HepG2 (cell line): ENCODE data around the gene CREBBP. TPM values are rescaled to one million over a fixed set of nuclear protein-coding genes. Genes with fewer than 3 reads are reported as not detected.

Experiments
- EEA1 ChIP-seq: sonication (generic); formaldehyde crosslinking; IDR thresholded peaks from 2 replicates; pipeline ENCODE4 v1.5.1; 2020; ENCODE audit warnings: mild to moderate bottlenecking, missing genetic modification reagents, borderline replicate concordance
- ETV6 ChIP-seq: sonication (generic); formaldehyde crosslinking; conservative IDR thresholded peaks from 2 replicates; pipeline ENCODE4 v1.4.0; 2020; ENCODE audit warnings: missing genetic modification reagents
- GABPB1 ChIP-seq: IDR thresholded peaks from 2 replicates; pipeline ENCODE4 v1.6.1; 2016; ENCODE audit warnings: mild to moderate bottlenecking, missing genetic modification reagents, moderate library complexity, missing compliant biosample characterization
- JARID2 ChIP-seq: sonication (generic); formaldehyde crosslinking; IDR thresholded peaks from 2 replicates; pipeline ENCODE4 v1.8.1; 2023; ENCODE audit warnings: missing genetic modification reagents, inconsistent platforms; ENCODE audit not compliant: insufficient replicate concordance
- KDM2A ChIP-seq: sonication (generic); formaldehyde crosslinking; IDR thresholded peaks from 2 replicates; pipeline ENCODE4 v1.4.0; 2020; ENCODE audit warnings: low read depth, missing genetic modification reagents, borderline replicate concordance
- LCORL ChIP-seq, 2 experiments: fragments of 450-650 bp in 1 of 2; sonication (generic) in 1 of 2; formaldehyde crosslinking in 1 of 2; IDR thresholded peaks; 2 replicates each; pipeline versions ENCODE4 v1.5.0 to v1.6.1; 2017 to 2020; ENCODE audit warnings: antibody characterized with exemption in 1 of 2, missing genetic modification reagents in 1 of 2
- NFE2L2 ChIP-seq: fragments of 150-350 bp; IDR thresholded peaks from 2 replicates; pipeline ENCODE4 v1.6.1; 2014; ENCODE audit warnings: low read length
- NFRKB ChIP-seq: fragments of 450-650 bp; IDR thresholded peaks from 2 replicates; pipeline ENCODE4 v1.6.1; 2017
- POLR2A ChIP-seq, 2 experiments: IDR thresholded peaks; 2 replicates each; pipeline ENCODE4 v1.6.1; 2011; ENCODE audit warnings: low read depth in 2 of 2, low read length in 2 of 2, mild to moderate bottlenecking in 1 of 2, moderate library complexity in 1 of 2; ENCODE audit not compliant: insufficient read depth in 1 of 2
- RNF219 ChIP-seq: sonication (generic); formaldehyde crosslinking; IDR thresholded peaks from 2 replicates; pipeline ENCODE4 v1.5.0; 2020; ENCODE audit warnings: mild to moderate bottlenecking, missing genetic modification reagents
- SAP130 ChIP-seq: IDR thresholded peaks from 2 replicates; pipeline ENCODE4 v1.6.1; 2016; ENCODE audit warnings: low read depth
- SP5 ChIP-seq: IDR thresholded peaks from 2 replicates; pipeline ENCODE4 v1.6.1; 2016; ENCODE audit warnings: low read depth, borderline replicate concordance
- THAP11 ChIP-seq: IDR thresholded peaks from 2 replicates; pipeline ENCODE4 v1.6.1; 2016; ENCODE audit warnings: missing biosample characterization, missing genetic modification reagents
- TSC22D2 ChIP-seq: sonication (generic); formaldehyde crosslinking; IDR thresholded peaks from 2 replicates; pipeline ENCODE4 v1.5.1; 2020; ENCODE audit warnings: missing genetic modification reagents, mild to moderate bottlenecking, borderline replicate concordance
- ZFP41 ChIP-seq: sonication (generic); formaldehyde crosslinking; IDR thresholded peaks from 2 replicates; pipeline ENCODE4 v1.4.0; 2020; ENCODE audit warnings: mild to moderate bottlenecking, missing genetic modification reagents, borderline replicate concordance
- ZNF431 ChIP-seq: sonication (generic); formaldehyde crosslinking; IDR thresholded peaks from 2 replicates; pipeline ENCODE4 v1.9.0; 2022; ENCODE audit warnings: missing genetic modification reagents, low read depth, mild to moderate bottlenecking, borderline replicate concordance
- ZNF710 ChIP-seq: sonication (generic); formaldehyde crosslinking; IDR thresholded peaks from 2 replicates; pipeline ENCODE4 v1.5.0; 2020; ENCODE audit warnings: mild to moderate bottlenecking, missing genetic modification reagents, borderline replicate concordance
- ZNF746 ChIP-seq: sonication (generic); formaldehyde crosslinking; IDR thresholded peaks from 2 replicates; pipeline ENCODE4 v1.8.0; 2022; ENCODE audit warnings: mild to moderate bottlenecking, missing genetic modification reagents
- ZNF75D ChIP-seq: sonication (generic); formaldehyde crosslinking; IDR thresholded peaks from 2 replicates; pipeline ENCODE4 v1.8.1; 2023; ENCODE audit warnings: missing genetic modification reagents, mild to moderate bottlenecking, borderline replicate concordance
- ZSCAN9 ChIP-seq: IDR thresholded peaks from 2 replicates; pipeline ENCODE4 v1.6.1; 2016; ENCODE audit warnings: borderline replicate concordance
- polyA plus RNA-seq, 8 experiments: library from polyadenylated mRNA; depleted of rRNA in 3 of 8; stranded (reverse) in 7 of 8; unstranded in 1 of 8; fragments of >200 nt; fragmentation: Illumina TruSeq in 4 of 8; extraction: Trizol in 4 of 8; gene quantifications; 2 replicates each; pipeline versions ENCODE4 v1.2.1 to v1.2.3, GENCODE V29; 2011 to 2016; ENCODE audit warnings: low read depth in 4 of 8, missing spikeins in 1 of 8, mixed read lengths in 1 of 8; ENCODE audit not compliant: insufficient read depth in 1 of 8
- total RNA-seq, 5 experiments: library from RNA; depleted of rRNA; stranded (reverse); fragments of >200 nt; fragmentation: Illumina TruSeq; extraction: Trizol; gene quantifications; 2 replicates each; pipeline ENCODE4 v1.2.3, GENCODE V29; 2016; ENCODE audit warnings: low read depth in 1 of 5
- TF ChIP-seq, protein P1 (sequence below): sonication (generic); formaldehyde crosslinking; IDR thresholded peaks from 2 replicates; pipeline ENCODE4 v1.8.1; 2023; ENCODE audit warnings: mild to moderate bottlenecking, missing genetic modification reagents
- TF ChIP-seq, protein P2 (sequence below): sonication (generic); formaldehyde crosslinking; IDR thresholded peaks from 2 replicates; pipeline ENCODE4 v1.4.0; 2020; ENCODE audit warnings: missing genetic modification reagents, borderline replicate concordance

Gene CREBBP
- total and polyA plus RNA-seq, 2 of the 13 experiments (the other 11 are each of a cell fraction or from before 2014, with no cell fraction given) = 5.3 to 10.4 TPM

DNA sequence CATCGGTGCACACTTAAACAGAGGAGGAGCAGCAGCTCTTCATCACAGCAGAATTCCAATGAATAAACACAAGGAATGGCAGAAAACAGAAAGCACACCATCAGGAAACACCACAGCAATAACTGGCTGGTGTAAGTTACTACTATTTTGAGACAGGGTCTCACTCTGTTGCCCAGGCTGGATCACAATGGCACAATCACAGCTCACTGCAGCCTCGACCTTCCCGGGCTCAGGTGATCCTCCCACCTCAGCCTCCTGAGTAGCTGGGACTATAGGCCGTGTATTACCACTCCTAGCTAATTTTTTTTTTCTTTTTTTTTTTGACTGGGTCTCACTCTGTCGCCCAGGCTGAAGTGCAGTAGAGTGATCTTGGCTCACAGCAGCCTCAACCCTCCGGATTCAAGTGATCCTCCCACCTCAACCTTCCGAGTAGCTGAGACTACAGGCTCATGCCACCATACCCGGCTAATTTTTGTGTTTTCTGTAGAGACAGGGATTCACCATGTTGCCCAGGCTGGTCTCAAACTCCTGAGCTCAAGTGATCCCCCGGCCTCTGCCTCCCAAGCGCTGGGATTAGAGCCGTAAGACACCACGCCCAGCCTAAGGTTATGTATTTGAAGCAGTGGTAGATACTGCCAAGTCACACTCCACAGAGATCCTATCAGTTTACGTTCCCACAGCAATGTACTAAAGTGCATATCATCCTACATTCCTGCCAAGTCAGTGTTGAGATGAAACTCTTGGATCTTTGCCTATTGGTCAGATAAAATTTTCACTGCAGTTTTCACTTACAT, 183.9 kb downstream of the CREBBP start (continued):
- TF ChIP-seq TSC22D2 (CRISPR knock-in tag) (no peak), RNF219 (CRISPR knock-in tag) (no peak), THAP11 (0 out of 2 replicates have a peak, but pooled peaks have one; percentile 14), ZFP41 (no peak), ZNF75D (CRISPR knock-in tag) (no peak), JARID2 (no peak), KDM2A (CRISPR knock-in tag) (no peak), SAP130 (CRISPR knock-in tag) (peak; percentile 34; the same call in 1 of the 2 replicates), ZNF431 (no peak), ZSCAN9 (CRISPR knock-in tag) (no peak), ETV6 (CRISPR knock-in tag) (no peak), NFRKB (no peak), POLR2A (IDR thresholded peaks at IDR 0.05; ENCODE audit: insufficient read depth in 1 of 2, low read depth in 2 of 2, low read length in 2 of 2) (0 out of 4 replicates have a peak, but pooled peaks of 1 of the 2 experiments have one; percentile 23), ZNF746 (no peak), SP5 (CRISPR knock-in tag) (no peak; the same call in 1 of the 2 replicates), EEA1 (CRISPR knock-in tag) (no peak), LCORL (IDR thresholded peaks at IDR 0.05) (no peak), LCORL (CRISPR knock-in tag; IDR thresholded peaks at IDR 0.05) (no peak), ZNF710 (no peak), GABPB1 (peak; percentile 18; the same call in 1 of the 2 replicates), NFE2L2 (peak; percentile 61; the same call in 1 of the 2 replicates)
- TF ChIP-seq, protein P1, sequence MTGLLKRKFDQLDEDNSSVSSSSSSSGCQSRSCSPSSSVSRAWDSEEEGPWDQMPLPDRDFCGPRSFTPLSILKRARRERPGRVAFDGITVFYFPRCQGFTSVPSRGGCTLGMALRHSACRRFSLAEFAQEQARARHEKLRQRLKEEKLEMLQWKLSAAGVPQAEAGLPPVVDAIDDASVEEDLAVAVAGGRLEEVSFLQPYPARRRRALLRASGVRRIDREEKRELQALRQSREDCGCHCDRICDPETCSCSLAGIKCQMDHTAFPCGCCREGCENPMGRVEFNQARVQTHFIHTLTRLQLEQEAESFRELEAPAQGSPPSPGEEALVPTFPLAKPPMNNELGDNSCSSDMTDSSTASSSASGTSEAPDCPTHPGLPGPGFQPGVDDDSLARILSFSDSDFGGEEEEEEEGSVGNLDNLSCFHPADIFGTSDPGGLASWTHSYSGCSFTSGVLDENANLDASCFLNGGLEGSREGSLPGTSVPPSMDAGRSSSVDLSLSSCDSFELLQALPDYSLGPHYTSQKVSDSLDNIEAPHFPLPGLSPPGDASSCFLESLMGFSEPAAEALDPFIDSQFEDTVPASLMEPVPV (CRISPR knock-in tag) = no peak
- TF ChIP-seq, protein P2, sequence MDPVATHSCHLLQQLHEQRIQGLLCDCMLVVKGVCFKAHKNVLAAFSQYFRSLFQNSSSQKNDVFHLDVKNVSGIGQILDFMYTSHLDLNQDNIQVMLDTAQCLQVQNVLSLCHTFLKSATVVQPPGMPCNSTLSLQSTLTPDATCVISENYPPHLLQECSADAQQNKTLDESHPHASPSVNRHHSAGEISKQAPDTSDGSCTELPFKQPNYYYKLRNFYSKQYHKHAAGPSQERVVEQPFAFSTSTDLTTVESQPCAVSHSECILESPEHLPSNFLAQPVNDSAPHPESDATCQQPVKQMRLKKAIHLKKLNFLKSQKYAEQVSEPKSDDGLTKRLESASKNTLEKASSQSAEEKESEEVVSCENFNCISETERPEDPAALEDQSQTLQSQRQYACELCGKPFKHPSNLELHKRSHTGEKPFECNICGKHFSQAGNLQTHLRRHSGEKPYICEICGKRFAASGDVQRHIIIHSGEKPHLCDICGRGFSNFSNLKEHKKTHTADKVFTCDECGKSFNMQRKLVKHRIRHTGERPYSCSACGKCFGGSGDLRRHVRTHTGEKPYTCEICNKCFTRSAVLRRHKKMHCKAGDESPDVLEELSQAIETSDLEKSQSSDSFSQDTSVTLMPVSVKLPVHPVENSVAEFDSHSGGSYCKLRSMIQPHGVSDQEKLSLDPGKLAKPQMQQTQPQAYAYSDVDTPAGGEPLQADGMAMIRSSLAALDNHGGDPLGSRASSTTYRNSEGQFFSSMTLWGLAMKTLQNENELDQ (CRISPR knock-in tag) = no peak
